Measurements from ENCODE around the gene MKS1.

Gene MKS1

DNA sequence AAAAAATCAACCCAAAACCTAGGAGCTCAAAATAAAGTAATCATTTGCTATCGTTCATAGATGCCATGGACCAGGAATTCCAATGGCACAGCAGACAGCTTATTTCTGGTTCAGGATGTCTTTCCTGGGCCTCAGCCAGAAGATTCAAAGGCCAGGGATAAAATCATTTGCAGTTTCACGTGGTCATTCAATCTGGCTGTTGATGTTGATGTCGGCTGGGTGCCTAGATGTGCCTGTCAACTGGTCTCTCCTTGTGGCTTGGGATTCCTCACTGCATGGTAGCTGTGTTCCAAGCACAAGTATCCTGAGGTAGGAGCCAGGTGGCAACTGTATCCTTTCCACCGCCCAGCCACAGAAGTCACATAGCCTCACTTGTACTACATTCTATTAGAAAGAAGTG, 37.3 kb downstream of the MKS1 start:
- Histone ChIP-seq H3K4me3 (ENCODE audit: low read length) (no peak overlapping the region), H3K27ac (ENCODE audit: low read length) (no peak overlapping the region), H3K27me3 (ENCODE audit: insufficient read depth, low read length) (peaks cover 3% of the 10 kb centered on the region; the same call in 1 of the 2 replicates), H3K9me3 (ENCODE audit: insufficient read depth, low read depth, low read length) (no peaks in the 10 kb centered on the region), H3K36me3 (ENCODE audit: insufficient read depth, low read depth, low read length) (no peaks in the 10 kb centered on the region), H3K9ac (ENCODE audit: low read depth, low read length) (no peak overlapping the region), H3K4me1 (ENCODE audit: insufficient read depth, low read length) (no peaks in the 10 kb centered on the region)

DNA sequence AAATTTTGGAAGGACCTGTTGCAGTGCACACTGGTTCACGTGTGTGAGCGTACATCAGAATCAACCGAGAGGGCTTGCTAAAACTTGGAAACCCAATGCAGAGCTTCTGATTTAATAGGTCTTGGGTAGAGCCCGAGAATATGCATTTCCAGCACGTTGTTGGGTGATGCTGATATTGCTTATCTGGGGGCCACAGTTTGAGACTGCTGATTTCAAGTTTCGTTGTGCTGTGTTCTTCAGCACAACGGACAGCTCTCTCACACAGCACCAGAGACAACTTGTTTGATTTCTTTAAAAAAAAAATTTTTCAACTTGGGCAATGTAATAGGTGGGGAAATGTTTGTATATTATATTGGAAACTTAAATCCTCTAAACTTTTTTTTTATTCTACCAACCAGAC, 42.9 kb downstream of the MKS1 start:
- Histone ChIP-seq H3K9me3 (ENCODE audit: insufficient read depth, low read depth, low read length) (no peaks in the 10 kb centered on the region), H3K4me3 (ENCODE audit: low read length) (no peak overlapping the region), H3K4me1 (ENCODE audit: insufficient read depth, low read length) (no peaks in the 10 kb centered on the region), H3K9ac (ENCODE audit: low read depth, low read length) (no peak overlapping the region), H3K36me3 (ENCODE audit: insufficient read depth, low read depth, low read length) (no peaks in the 10 kb centered on the region), H3K27ac (ENCODE audit: low read length) (no peak overlapping the region), H3K27me3 (ENCODE audit: insufficient read depth, low read length) (peaks cover 14% of the 10 kb centered on the region)

DNA sequence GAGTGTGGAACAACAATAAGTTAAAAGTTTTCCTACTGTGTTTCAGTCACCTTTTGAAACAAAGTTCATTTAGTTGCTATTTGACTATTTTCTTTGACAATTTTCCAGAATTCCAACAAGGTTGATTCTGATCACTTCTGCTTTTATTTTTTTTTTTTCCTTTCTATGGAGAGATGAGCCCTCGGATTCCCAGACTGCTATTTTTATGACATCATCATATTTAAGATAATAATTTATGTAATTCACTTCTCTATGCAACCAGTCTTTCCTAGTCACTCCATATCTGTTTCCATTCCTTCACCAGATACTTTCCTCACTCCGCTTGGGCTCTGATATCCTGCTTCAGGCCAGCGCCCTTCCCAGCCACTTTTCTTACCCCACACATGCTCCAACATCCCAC, 44.2 kb downstream of the MKS1 start:
- Histone ChIP-seq H3K27ac (ENCODE audit: low read length) (no peak overlapping the region), H3K36me3 (ENCODE audit: insufficient read depth, low read depth, low read length) (no peaks in the 10 kb centered on the region), H3K27me3 (ENCODE audit: insufficient read depth, low read length) (peaks cover 24% of the 10 kb centered on the region), H3K9ac (ENCODE audit: low read depth, low read length) (no peak overlapping the region), H3K4me3 (ENCODE audit: low read length) (no peak overlapping the region), H3K9me3 (ENCODE audit: insufficient read depth, low read depth, low read length) (no peaks in the 10 kb centered on the region), H3K4me1 (ENCODE audit: insufficient read depth, low read length) (no peaks in the 10 kb centered on the region)

DNA sequence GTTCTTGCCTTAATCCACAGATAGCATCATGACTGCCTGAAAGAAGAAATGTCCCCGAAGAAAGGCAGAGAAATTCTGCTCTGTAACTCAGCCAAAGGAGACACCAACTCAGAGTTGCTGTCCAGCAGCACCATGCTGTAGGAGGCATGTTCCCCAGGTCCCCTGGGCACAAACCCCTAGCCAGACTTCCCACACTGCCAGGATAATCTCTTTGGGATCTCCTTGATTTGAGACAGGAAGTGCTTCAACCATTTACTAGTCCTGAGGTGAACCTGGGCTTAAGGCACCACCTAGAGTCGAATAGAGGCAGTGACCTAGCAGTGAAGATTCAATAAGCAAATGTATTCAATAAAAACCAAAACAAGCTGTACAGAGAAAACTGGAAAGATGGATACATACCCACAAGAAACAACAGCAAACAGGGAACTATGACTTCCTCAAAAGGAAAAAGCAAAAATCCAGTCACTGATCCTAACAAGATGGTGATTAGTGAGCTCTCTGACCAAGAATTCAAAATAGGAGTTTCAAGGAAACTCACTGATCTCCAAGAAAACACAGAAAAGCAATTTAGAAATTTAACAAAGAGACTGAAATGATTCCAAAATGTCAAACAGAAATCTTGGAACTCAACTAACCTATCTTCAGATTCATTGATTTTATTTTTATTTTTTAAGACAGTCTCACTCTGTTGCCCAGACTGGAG, 46.5 kb downstream of the MKS1 start:
- Histone ChIP-seq H3K27me3 (ENCODE audit: insufficient read depth, low read length) (peaks cover 39% of the 10 kb centered on the region), H3K36me3 (ENCODE audit: insufficient read depth, low read depth, low read length) (no peaks in the 10 kb centered on the region), H3K9me3 (ENCODE audit: insufficient read depth, low read depth, low read length) (no peaks in the 10 kb centered on the region), H3K27ac (ENCODE audit: low read length) (no peak overlapping the region), H3K9ac (ENCODE audit: low read depth, low read length) (no peak overlapping the region), H3K4me1 (ENCODE audit: insufficient read depth, low read length) (no peaks in the 10 kb centered on the region), H3K4me3 (ENCODE audit: low read length) (no peak overlapping the region)

DNA sequence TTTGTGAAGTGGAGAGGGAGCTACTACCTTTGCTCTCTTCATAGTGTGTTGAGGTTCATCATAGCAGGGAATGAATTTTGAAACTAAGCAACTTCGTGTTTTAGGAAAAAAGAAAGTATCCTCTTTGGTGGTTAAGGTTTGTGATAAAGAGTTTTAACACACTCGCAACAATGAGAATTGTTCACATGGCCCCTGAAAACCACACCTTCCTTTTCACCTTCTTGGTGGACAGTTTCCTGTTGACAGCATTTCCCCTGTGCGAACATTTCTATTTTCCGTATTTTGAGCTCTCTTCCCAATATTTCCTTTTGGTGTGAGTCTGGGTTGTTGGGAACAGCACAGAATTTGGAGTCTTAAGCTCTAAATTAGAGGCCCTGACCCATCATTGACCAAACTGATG, 48.4 kb downstream of the MKS1 start:
- H3K4me3 ChIP-seq (ENCODE audit: low read length), result no peak overlapping the region
- no peaks in the 10 kb centered on the region for H3K4me1 ChIP-seq (ENCODE audit: insufficient read depth, low read length)
- H3K27me3 ChIP-seq (ENCODE audit: insufficient read depth, low read length), result peaks cover 55% of the 10 kb centered on the region
- no peak overlapping the region for H3K27ac ChIP-seq (ENCODE audit: low read length)
- H3K36me3 ChIP-seq (ENCODE audit: insufficient read depth, low read depth, low read length), result no peaks in the 10 kb centered on the region
- H3K9me3 ChIP-seq (ENCODE audit: insufficient read depth, low read depth, low read length), result no peaks in the 10 kb centered on the region
- no peak overlapping the region for H3K9ac ChIP-seq (ENCODE audit: low read depth, low read length)

DNA sequence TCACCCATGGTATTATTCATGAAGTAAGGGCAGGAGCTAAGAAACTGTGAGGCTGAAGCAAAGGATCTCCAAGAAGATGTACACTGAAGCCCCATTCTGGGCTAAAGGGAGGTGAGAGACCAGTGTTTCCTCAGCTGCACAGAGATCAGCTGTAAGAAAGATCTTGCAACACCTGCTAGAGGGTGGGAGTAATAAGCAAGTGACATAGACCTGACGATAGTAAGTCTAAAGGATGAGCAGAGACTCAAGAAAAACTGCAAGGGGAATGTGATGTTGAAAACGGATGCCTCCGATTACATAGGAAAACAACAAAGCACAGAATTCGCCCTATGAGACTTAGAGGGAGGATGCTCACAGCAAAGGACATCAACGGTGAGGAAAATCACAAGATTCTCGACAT, 52.4 kb downstream of the MKS1 start, which contains the start of gene OR4D2:
Gene OR4D2 (plus strand): TSS at position 301 of the 400 bp plus-strand sequence. CDS start 2,674 bp downstream, outside the sequence.
- Histone ChIP-seq H3K9ac (ENCODE audit: low read depth, low read length) (no peak within 1 kb of the TSS), H3K4me1 (ENCODE audit: insufficient read depth, low read length) (no peaks in the 10 kb centered on the region), H3K4me3 (ENCODE audit: low read length) (no peak within 1 kb of the TSS), H3K36me3 (ENCODE audit: insufficient read depth, low read depth, low read length) (no peaks in the 10 kb centered on the region), H3K9me3 (ENCODE audit: insufficient read depth, low read depth, low read length) (no peaks in the 10 kb centered on the region), H3K27me3 (ENCODE audit: insufficient read depth, low read length) (peaks cover 64% of the 10 kb centered on the region), H3K27ac (ENCODE audit: low read length) (no peak within 1 kb of the TSS)

DNA sequence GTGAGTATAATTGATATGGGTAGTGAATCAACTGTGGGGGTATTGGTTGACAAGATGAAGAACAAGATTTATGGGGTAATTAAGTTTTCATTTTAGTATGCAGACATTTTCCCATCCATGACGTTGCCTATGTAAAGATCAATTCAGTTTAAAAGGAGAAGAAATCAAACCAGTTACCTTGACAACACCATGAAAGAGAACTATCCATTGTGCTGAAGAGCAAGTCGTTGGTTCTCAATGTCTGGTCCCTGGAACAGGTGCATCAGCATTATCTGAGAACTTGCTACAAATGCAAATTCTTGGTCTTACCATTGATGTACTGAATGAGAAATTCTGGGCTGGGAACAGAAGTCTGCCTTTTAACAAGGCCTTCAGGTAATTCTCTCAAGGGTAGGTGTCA, 53.1 kb downstream of the MKS1 start:
- Histone ChIP-seq H3K9ac (ENCODE audit: low read depth, low read length) (no peak overlapping the region), H3K4me3 (ENCODE audit: low read length) (no peak overlapping the region), H3K9me3 (ENCODE audit: insufficient read depth, low read depth, low read length) (no peaks in the 10 kb centered on the region), H3K27me3 (ENCODE audit: insufficient read depth, low read length) (peaks cover 71% of the 10 kb centered on the region), H3K36me3 (ENCODE audit: insufficient read depth, low read depth, low read length) (no peaks in the 10 kb centered on the region), H3K27ac (ENCODE audit: low read length) (no peak overlapping the region), H3K4me1 (ENCODE audit: insufficient read depth, low read length) (no peaks in the 10 kb centered on the region)

DNA sequence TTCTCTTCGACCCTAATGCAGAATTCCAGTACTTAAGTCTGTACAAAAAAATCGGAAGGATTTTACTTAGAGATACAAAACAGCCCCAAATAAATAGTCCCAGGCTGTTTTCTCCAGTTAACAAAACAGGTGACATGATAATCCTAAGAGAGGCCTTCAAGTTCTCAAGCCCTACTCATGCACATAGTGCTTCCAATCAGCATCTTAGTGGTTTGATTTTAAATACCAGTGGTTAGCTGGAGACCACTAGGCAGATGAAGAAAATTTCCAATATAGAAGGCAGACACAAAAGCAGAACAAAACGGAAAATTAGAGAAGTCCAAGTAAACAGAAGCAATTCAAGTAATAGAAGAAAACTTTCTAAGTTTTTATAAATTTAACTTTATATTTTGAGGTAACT, 57.5 kb downstream of the MKS1 start:
- H3K4me1 ChIP-seq (ENCODE audit: insufficient read depth, low read length), result no peaks in the 10 kb centered on the region
- H3K4me3 ChIP-seq (ENCODE audit: low read length), result no peak overlapping the region
- H3K9me3 ChIP-seq (ENCODE audit: insufficient read depth, low read depth, low read length), result no peaks in the 10 kb centered on the region
- no peaks in the 10 kb centered on the region for H3K36me3 ChIP-seq (ENCODE audit: insufficient read depth, low read depth, low read length)
- no peak overlapping the region for H3K27ac ChIP-seq (ENCODE audit: low read length)
- no peak overlapping the region for H3K9ac ChIP-seq (ENCODE audit: low read depth, low read length)
- peaks cover 76% of the 10 kb centered on the region for H3K27me3 ChIP-seq (ENCODE audit: insufficient read depth, low read length)

DNA sequence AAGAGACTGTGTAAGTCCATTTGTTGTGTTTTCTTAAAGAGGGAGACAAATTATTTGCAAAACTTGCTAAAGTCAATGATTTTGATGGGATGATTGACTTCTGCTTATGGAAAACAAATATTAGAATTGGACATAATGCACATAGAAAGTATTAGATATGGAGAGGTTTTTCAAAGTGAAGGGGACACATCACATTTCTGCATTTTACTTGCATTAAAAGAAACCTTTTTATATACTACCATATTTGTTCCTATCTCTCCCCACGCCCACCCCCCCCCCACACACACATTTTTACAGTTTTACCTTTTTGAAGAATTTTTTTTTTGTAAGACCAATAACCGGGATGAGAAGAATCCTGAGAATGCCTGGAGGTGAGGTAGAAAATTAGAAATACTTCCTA, 60.9 kb downstream of the MKS1 start:
- H3K27me3 ChIP-seq (ENCODE audit: insufficient read depth, low read length), result peaks cover 75% of the 10 kb centered on the region
- H3K9ac ChIP-seq (ENCODE audit: low read depth, low read length), result no peak overlapping the region
- H3K27ac ChIP-seq (ENCODE audit: low read length), result no peak overlapping the region
- no peak overlapping the region for H3K4me3 ChIP-seq (ENCODE audit: low read length)
- H3K36me3 ChIP-seq (ENCODE audit: insufficient read depth, low read depth, low read length), result no peaks in the 10 kb centered on the region
- H3K9me3 ChIP-seq (ENCODE audit: insufficient read depth, low read depth, low read length), result no peaks in the 10 kb centered on the region
- H3K4me1 ChIP-seq (ENCODE audit: insufficient read depth, low read length), result no peaks in the 10 kb centered on the region

DNA sequence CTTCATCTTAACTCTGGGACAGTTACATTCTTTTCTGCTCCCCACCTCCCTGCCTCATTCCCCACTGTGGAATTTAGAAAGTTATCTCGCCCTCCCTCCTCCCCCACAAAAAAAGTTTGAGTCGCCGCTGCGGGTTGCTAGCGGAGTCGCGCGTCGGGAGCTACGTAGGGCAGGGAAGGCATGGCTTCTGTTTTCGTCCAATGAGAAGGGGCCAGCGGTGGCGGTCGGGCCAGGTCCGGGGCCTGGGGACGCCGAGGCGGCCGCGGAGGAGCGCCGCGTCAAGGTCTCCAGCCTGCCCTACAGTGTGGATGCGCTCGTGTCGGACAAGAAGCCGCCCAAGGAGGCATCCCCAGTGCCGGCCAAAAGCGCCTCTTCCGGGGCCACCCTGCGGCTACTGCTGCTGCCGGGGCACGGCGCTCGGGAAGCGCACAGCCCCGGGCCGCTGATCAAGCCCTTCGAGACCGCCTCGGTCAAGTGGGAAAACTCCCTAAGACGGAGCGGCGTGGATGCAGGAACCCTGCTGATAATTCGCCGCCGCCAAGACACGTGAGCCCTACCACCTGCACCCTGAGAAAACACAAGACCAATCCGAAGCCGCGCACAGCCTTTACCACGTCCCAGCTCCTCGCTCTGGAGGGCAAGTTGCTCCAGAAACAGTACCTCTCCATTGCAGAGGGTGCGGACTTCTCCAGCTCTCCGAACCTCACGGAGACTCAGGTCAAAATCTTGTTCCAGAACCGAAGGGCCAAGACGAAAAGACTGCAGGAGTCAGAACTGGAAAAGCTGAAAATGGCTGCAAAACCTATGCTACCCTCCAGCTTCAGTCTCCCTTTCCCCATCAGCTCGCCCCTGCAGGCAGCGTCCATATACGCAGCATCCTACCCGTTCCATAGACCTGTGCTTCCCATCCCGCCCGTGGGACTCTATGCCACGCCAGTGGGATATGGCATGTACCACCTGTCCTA, 61.9 kb downstream of the MKS1 start:
- Histone ChIP-seq H3K27me3 (ENCODE audit: insufficient read depth, low read length) (peaks cover 80% of the 10 kb centered on the region), H3K36me3 (ENCODE audit: insufficient read depth, low read depth, low read length) (no peaks in the 10 kb centered on the region), H3K4me1 (ENCODE audit: insufficient read depth, low read length) (no peaks in the 10 kb centered on the region), H3K9ac (ENCODE audit: low read depth, low read length) (peak overlapping the region; percentile 76; the same call in 1 of the 2 replicates), H3K4me3 (ENCODE audit: low read length) (peak overlapping the region; percentile 88), H3K9me3 (ENCODE audit: insufficient read depth, low read depth, low read length) (no peaks in the 10 kb centered on the region), H3K27ac (ENCODE audit: low read length) (no peak overlapping the region)

Data from iPS-20b (cell line).